H9 (cell line): Measurements from ENCODE around the gene ITGB1BP1. TPM values are rescaled to one million over a fixed set of nuclear protein-coding genes. Genes with fewer than 3 reads are reported as not detected.

Experiments
- DNase-seq: peaks from one replicate; pipeline ENCODE4 v3.0.0-alpha.2; 2017
- H2AFZ ChIP-seq: one replicate; pipeline ENCODE4 v1.6.1; 2013; ENCODE audit warnings: mild to moderate bottlenecking, low read length, control low read depth, moderate library complexity
- H2AK5ac ChIP-seq: 2 replicates; pipeline ENCODE4 v1.6.1; 2013; ENCODE audit warnings: low read length, control low read depth, mixed read lengths; ENCODE audit not compliant: insufficient read length
- H2BK120ac ChIP-seq: one replicate; pipeline ENCODE4 v1.6.1; 2013; ENCODE audit warnings: low read depth, mild to moderate bottlenecking, low read length, control low read depth, inconsistent platforms; ENCODE audit not compliant: poor library complexity, severe bottlenecking
- H2BK12ac ChIP-seq: 2 replicates; pipeline ENCODE4 v1.6.1; 2013; ENCODE audit warnings: low read length, control low read depth, mixed read lengths, low read depth; ENCODE audit not compliant: insufficient read length
- H2BK15ac ChIP-seq: 2 replicates; pipeline ENCODE4 v1.6.1; 2013; ENCODE audit warnings: low read depth, low read length, control low read depth
- H2BK20ac ChIP-seq: one replicate; pipeline ENCODE4 v1.6.1; 2013; ENCODE audit warnings: low read depth, mild to moderate bottlenecking, low read length, control low read depth, inconsistent platforms; ENCODE audit not compliant: poor library complexity, severe bottlenecking
- H2BK5ac ChIP-seq: 2 replicates; pipeline ENCODE4 v1.6.1; 2013; ENCODE audit warnings: low read length, control low read depth, mixed read lengths; ENCODE audit not compliant: insufficient read length
- H3K14ac ChIP-seq: 2 replicates; pipeline ENCODE4 v1.6.1; 2013; ENCODE audit warnings: low read length, control low read depth; ENCODE audit not compliant: insufficient read depth
- H3K18ac ChIP-seq: 2 replicates; pipeline ENCODE4 v1.6.1; 2013; ENCODE audit warnings: low read depth, mild to moderate bottlenecking, mixed read lengths, low read length, control low read depth; ENCODE audit not compliant: insufficient read length
- H3K23ac ChIP-seq: 2 replicates; pipeline ENCODE4 v1.6.1; 2013; ENCODE audit warnings: low read length, control low read depth, mixed read lengths, low read depth; ENCODE audit not compliant: insufficient read length
- H3K23me2 ChIP-seq: 2 replicates; pipeline ENCODE4 v1.6.1; 2013; ENCODE audit warnings: low read depth, mild to moderate bottlenecking, mixed read lengths, low read length, control low read depth; ENCODE audit not compliant: insufficient read length, poor library complexity, severe bottlenecking
- H3K27ac ChIP-seq: 2 replicates; pipeline ENCODE4 v1.5.1; 2013; ENCODE audit warnings: low read length, control low read depth, mixed read lengths, low read depth; ENCODE audit not compliant: insufficient read length
- H3K27me3 ChIP-seq: 2 replicates; pipeline ENCODE4 v1.6.1; 2013; ENCODE audit warnings: low read length, control low read depth, inconsistent platforms; ENCODE audit not compliant: insufficient read depth
- H3K4ac ChIP-seq: 2 replicates; pipeline ENCODE4 v1.6.1; 2013; ENCODE audit warnings: low read depth, mild to moderate bottlenecking, control low read depth, inconsistent platforms, low read length, moderate library complexity
- H3K4me1 ChIP-seq: 2 replicates; pipeline ENCODE4 v1.6.1; 2013; ENCODE audit warnings: low read length, control low read depth, inconsistent platforms; ENCODE audit not compliant: insufficient read depth
- H3K4me2 ChIP-seq: 2 replicates; pipeline ENCODE4 v1.6.1; 2013; ENCODE audit warnings: low read length, control low read depth, mixed read lengths; ENCODE audit not compliant: insufficient read length, insufficient read depth
- H3K56ac ChIP-seq: 2 replicates; pipeline ENCODE4 v1.6.1; 2013; ENCODE audit warnings: low read depth, mild to moderate bottlenecking, mixed read lengths, low read length, control low read depth; ENCODE audit not compliant: insufficient read length
- H3K79me1 ChIP-seq: 2 replicates; pipeline ENCODE4 v1.6.1; 2013; ENCODE audit warnings: low read depth, mild to moderate bottlenecking, moderate library complexity, low read length, control low read depth, inconsistent platforms; ENCODE audit not compliant: insufficient read depth, poor library complexity, severe bottlenecking
- H3K79me2 ChIP-seq: 2 replicates; pipeline ENCODE4 v1.6.1; 2013; ENCODE audit warnings: low read length, control low read depth, inconsistent platforms; ENCODE audit not compliant: insufficient read depth
- H3K9ac ChIP-seq: 2 replicates; pipeline ENCODE4 v1.6.1; 2013; ENCODE audit warnings: low read length, control low read depth, mixed read lengths; ENCODE audit not compliant: insufficient read length; ENCODE audit errors: extremely low read depth
- H3K9me3 ChIP-seq: one replicate; pipeline ENCODE4 v1.6.1; 2013; ENCODE audit warnings: low read depth, low read length, inconsistent platforms; ENCODE audit not compliant: control insufficient read depth
- H3T11ph ChIP-seq: one replicate; pipeline ENCODE4 v1.6.1; 2013; ENCODE audit warnings: mild to moderate bottlenecking, low read length, control low read depth, inconsistent platforms
- H4K20me1 ChIP-seq: one replicate; pipeline ENCODE4 v1.6.1; 2013; ENCODE audit not compliant: control insufficient read depth, insufficient read length, insufficient read depth
- H4K5ac ChIP-seq: 2 replicates; pipeline ENCODE4 v1.6.1; 2013; ENCODE audit warnings: low read depth, mild to moderate bottlenecking, mixed read lengths, low read length, control low read depth; ENCODE audit not compliant: insufficient read length
- H4K8ac ChIP-seq: replicated peaks from 2 replicates; pipeline ENCODE4 v1.6.1; 2013; ENCODE audit warnings: low read length, control low read depth, mixed read lengths, low read depth; ENCODE audit not compliant: insufficient read length
- H4K91ac ChIP-seq: 2 replicates; pipeline ENCODE4 v1.6.1; 2013; ENCODE audit warnings: low read depth, mild to moderate bottlenecking, moderate library complexity, mixed read lengths, low read length, control low read depth; ENCODE audit not compliant: insufficient read length
- H3K27ac Mint-ChIP-seq, 3 experiments: 2 replicates in 2 of 3; 3 replicates in 1 of 3; pipeline ENCODE4 v1.8.0; 2020 to 2021; ENCODE audit warnings: mixed read lengths in 3 of 3, mild to moderate bottlenecking in 1 of 3, moderate library complexity in 1 of 3
- H3K27me3 Mint-ChIP-seq: 2 replicates; pipeline ENCODE4 v1.8.0; 2021; ENCODE audit warnings: low read depth, mild to moderate bottlenecking, moderate library complexity, mixed read lengths
- H3K36me3 Mint-ChIP-seq, 3 experiments: 2 replicates in 2 of 3; 3 replicates in 1 of 3; pipeline ENCODE4 v1.8.0; 2020 to 2021; ENCODE audit warnings: low read depth in 3 of 3, mixed read lengths in 3 of 3; ENCODE audit not compliant: insufficient read depth in 1 of 3
- H3K4me1 Mint-ChIP-seq, 2 experiments: 2 replicates each; pipeline ENCODE4 v1.8.0; 2020; ENCODE audit warnings: mixed read lengths in 2 of 2
- H3K4me3 Mint-ChIP-seq, 2 experiments: 2 replicates in 1 of 2; 3 replicates in 1 of 2; pipeline ENCODE4 v1.8.0; 2020 to 2021; ENCODE audit warnings: mild to moderate bottlenecking in 2 of 2, mixed read lengths in 2 of 2, moderate library complexity in 1 of 2
- H3K9me3 Mint-ChIP-seq, 2 experiments: 2 replicates in 1 of 2; 3 replicates in 1 of 2; pipeline ENCODE4 v1.8.0; 2020; ENCODE audit warnings: mild to moderate bottlenecking in 2 of 2, mixed read lengths in 2 of 2, moderate library complexity in 1 of 2
- CTCF ChIP-seq: fragments of 200-600 bp; sonication (generic); conservative IDR thresholded peaks from 3 replicates; pipeline ENCODE4 v1.8.0; 2021; ENCODE audit warnings: antibody characterized with exemption, mild to moderate bottlenecking
- WGBS: extraction: QIAGEN DNeasy Blood & Tissue Kit; methylation state at CpG from one replicate; pipeline ENCODE4 v1.1.7; 2013; ENCODE audit warnings: missing lambda C conversion rate, low lambda C conversion rate, mixed read lengths; ENCODE audit not compliant: insufficient read length; ENCODE audit errors: extremely low coverage; 5-methylcytosine and 5-hydroxymethylcytosine counted together
- total RNA-seq: library from RNA; stranded (reverse); gene quantifications from 2 replicates; pipeline ENCODE4 v1.2.1, GENCODE V29; 2021

ITGB1BP1 gene
- total RNA-seq, 1 experiment from 2014 or later: 38.7 TPM

GRCh38 chr2:9472511-9472910, 49.2 kb upstream of the ITGB1BP1 start:
- WGBS: no CpG with 5 or more reads among the region's 9 CpGs
- H2AK5ac ChIP-seq: no peak overlapping the region
- no peak overlapping the region for H2BK120ac ChIP-seq
- no peak overlapping the region for H2BK5ac ChIP-seq
- no peak overlapping the region for H3K18ac ChIP-seq
- H3K4me1 ChIP-seq: no peaks in the 10 kb centered on the region
- H3K79me2 ChIP-seq: no peaks in the 10 kb centered on the region
- H3K36me3 Mint-ChIP-seq: peaks cover 14 to 46% (median 44%) of the 10 kb centered on the region in 3 experiments; a peak in 6 of 7 replicates
- no peak overlapping the region for H4K91ac ChIP-seq
- DNase-seq: no peak
- peaks cover 14% of the 10 kb centered on the region in 2 experiments for H3K4me1 Mint-ChIP-seq
- no peak overlapping the region for H4K5ac ChIP-seq
- H3K23ac ChIP-seq: no peak overlapping the region
- peaks cover 9% of the 10 kb centered on the region for H3K23me2 ChIP-seq
- no peaks in the 10 kb centered on the region for H3K27me3 ChIP-seq
- peaks cover 3 to 9% of the 10 kb centered on the region in 2 experiments; a peak in 3 of 5 replicates for H3K9me3 Mint-ChIP-seq
- no peak overlapping the region for H2AFZ ChIP-seq
- H3T11ph ChIP-seq: no peak overlapping the region
- H3K14ac ChIP-seq: no peak overlapping the region
- no peak overlapping the region for H2BK15ac ChIP-seq
- peaks cover 4% of the 10 kb centered on the region for H3K27me3 Mint-ChIP-seq
- H2BK12ac ChIP-seq: no peak overlapping the region
- no peak overlapping the region for H3K4me3 Mint-ChIP-seq
- no peak overlapping the region for H4K8ac ChIP-seq
- H3K9ac ChIP-seq: no peak overlapping the region
- H3K27ac ChIP-seq: no peak overlapping the region
- H4K20me1 ChIP-seq: no peaks in the 10 kb centered on the region
- H3K9me3 ChIP-seq: no peaks in the 10 kb centered on the region
- H3K27ac Mint-ChIP-seq: no peak overlapping the region
- no peak for TF ChIP-seq CTCF
- no peak overlapping the region for H2BK20ac ChIP-seq
- no peak overlapping the region for H3K56ac ChIP-seq
- no peak overlapping the region for H3K4me2 ChIP-seq
- H3K79me1 ChIP-seq: no peaks in the 10 kb centered on the region
- H3K4ac ChIP-seq: no peak overlapping the region
